SKM-1 (cell line): ENCODE data around the gene RNF157.

Experiments used
- DNase-seq: peaks from one replicate; lab custom pipeline; 2025; ENCODE audit not compliant: unreplicated experiment; lab: John Stamatoyannopoulos, UW

The RNF157 gene

DNA sequence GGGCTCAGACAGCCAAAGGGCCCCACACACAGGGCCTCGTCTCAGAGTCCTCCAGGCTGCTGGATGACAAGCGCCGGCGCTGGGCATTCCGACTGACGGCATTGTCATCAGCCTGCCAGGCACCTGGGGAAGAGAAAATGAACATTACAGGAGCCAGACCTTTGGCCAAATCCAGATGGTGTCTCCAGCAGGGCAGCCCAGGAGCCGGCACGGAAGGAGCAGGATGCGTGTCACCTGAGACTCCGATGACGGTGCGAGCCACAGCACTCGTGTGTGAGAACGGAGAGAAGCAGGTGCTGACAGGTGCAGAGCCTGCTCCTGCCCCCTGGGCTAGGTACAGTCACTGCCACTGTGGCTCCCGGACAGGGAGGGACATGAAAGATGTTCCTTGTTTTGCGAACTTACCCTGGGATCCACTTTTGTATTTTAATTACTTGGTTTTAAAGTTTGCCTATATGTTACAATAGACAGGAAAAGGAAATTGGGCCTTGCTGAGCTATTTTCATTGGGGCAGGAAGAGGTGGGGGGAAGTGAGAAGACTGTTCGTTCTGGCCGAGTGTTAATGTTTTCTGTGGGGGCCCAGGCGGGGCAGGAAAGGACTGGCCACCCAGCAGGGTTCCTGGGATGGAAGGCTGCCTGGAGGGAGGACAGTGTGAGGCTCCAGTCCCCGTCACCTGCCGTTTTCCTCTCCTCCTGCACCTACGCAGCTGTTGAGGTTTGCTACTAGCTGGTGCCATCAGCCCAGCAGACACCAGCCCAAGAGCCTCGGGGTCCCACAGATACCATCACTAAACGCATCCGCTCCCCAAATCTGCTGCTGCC, 94.9 kb downstream of the RNF157 start:
- DNase-seq, result no peak

- DNase-seq, result no peak
Measured at GRCh38 chr17:76142585-76143041, 97.7 kb downstream of the RNF157 start.

GRCh38 chr17:76142039-76142584, 98.2 kb downstream of the RNF157 start:
- DNase-seq, result no peak

DNA sequence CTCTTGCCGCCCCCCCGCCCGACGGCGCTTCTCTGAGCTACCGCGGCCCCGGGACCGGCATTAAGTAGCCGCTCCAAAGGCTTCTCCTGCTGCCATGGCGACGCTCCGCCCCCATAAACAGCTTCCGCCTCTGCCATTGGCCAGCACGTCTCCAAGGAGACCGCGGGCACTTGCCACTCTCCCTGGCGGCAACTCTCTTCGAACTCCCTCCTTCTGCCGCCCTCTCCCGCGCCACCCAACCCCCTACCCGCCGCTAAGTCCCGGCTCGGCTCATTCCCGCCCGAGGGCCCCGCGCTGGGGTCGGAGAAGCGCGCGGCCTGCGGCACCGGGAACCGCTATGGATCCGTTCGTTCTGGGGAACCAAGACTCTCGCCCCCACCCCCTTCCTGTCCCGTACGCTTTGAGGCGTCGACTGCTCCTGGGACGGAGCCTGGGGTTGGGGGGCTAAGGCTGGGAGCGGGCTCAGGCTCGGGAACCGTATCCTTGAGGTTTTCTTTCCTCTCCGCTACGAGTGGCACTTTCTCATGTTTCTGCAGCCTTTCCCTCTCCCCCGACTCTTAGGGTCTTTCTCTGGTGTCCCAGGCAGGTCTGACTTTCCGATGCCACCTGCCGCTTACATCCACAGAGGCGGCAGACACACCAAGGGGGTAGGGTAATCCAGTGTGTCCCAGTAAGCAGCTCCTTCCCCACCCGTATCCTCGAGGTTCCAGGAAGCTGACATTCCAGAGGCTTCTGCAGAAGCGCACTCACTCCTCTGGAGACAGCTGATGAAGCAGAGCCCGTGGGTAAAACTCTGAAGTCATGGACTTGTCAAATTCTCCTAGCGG, 98.9 kb downstream of the RNF157 start, which contains the start of gene FOXJ1:
Gene FOXJ1 (minus strand): TSS at position 34 of the 827 bp plus-strand sequence. CDS start 850 bp downstream, outside the sequence.
- peak; percentile 24 for DNase-seq

DNA sequence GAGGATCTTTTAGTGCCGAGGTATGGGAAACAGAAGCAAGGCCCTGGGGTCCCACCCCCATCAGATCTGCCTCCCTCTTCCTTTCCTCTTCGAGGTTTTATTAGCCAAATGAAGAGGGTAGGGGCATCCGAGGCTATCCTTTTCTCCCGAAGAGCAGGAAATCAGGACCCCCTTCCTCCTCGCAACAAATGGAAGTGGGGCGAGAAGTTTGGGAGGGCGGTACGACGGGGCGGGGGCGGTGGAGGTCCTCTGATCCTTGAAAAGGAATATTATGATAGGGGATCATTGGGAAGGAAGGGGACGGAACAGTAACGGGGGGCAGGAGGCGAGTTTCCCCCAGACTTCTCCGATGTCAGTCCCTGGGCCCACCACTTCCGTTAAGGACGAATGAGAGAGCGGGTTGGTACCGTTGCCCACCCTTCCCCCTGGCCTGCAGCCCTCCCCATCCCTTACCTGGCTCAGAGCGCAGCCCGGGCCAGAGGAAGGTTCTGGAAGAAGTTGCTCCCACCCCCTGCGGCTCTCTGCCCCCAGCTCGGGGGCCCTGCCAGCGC, 99.6 kb downstream of the RNF157 start:
- no peak for DNase-seq

- no peak for DNase-seq
Measured at GRCh38 chr17:76139801-76140660, 100.3 kb downstream of the RNF157 start.

GRCh38 chr17:76138896-76139752, 101.2 kb downstream of the RNF157 start:
- DNase-seq, result no peak

DNA sequence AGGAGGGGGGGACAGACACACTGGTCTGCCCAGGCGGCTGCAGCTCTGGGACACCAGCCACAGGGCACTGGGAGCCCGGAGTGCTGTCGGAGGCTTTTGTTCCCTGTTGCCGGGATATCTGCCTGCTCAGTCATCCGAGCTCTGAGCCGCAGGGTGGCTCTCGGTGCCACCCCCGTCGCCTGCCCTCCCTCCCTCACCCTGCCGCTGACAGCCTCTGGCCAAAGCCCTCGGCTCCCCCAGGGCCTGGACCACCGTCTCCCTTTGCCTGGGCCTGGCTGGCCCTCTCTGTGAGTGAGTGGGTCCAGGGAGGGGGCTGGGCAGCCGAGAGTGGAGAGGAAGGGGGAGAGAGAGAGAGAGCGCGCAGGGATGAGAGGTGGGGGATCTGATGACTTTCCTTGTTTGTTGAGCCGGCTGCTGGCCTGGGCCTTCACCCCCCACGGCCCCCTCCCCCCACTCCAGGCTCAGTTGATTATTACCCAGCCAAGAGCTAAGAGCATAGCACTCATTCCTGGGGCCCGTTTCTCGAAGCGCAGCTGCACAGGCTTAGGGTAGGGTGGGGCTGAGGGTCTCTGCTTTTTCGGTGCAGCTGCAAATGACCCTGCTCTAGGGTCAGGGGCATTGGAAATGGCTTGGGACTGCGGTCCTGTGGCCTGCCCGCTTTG, 101.9 kb downstream of the RNF157 start:
- no peak for DNase-seq

DNA sequence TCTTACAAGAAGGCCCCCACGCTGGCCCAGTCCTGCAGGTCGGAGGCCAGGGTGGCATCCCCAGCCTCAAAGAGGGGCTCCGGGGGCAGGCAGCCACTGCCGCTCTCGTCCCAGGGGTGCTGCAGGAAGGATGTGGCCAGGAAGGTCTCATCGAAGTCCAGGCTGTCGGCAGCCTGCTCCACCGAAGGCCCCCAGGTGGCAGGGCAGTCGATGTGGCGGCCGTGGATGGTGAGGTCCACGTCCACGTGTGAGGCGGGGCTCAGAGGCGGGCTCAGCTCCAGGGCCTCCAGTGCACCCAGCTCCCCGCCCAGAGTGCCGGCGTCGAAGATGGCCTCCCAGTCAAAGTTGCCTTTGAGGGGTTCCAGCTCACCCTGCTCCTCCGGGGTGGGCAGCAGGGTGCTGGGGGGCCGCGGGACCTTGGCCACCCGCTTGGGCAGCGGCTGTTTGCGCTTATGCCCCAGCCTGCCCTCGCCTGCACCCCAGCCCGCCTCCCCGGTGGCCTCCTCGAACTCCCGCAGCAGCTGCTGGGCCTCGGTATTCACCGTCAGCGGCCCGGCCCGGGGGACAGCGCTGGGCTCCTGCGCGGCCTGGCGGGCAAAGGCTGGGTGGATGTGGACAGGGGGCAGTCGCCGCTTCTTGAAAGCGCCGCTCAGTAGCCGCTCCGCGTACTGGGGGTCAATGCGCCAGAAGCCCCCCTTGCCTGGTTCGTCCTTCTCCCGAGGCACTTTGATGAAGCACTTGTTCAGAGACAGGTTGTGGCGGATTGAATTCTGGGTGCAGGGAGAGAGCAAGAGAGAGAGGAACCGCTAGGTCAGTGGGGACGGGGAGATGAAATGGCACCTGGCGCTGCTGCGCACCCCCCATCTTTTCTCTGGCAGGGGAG, 102.7 kb downstream of the RNF157 start:
- DNase-seq, result no peak

- no peak for DNase-seq
Measured at GRCh38 chr17:76137001-76137350, 103.3 kb downstream of the RNF157 start.

DNA sequence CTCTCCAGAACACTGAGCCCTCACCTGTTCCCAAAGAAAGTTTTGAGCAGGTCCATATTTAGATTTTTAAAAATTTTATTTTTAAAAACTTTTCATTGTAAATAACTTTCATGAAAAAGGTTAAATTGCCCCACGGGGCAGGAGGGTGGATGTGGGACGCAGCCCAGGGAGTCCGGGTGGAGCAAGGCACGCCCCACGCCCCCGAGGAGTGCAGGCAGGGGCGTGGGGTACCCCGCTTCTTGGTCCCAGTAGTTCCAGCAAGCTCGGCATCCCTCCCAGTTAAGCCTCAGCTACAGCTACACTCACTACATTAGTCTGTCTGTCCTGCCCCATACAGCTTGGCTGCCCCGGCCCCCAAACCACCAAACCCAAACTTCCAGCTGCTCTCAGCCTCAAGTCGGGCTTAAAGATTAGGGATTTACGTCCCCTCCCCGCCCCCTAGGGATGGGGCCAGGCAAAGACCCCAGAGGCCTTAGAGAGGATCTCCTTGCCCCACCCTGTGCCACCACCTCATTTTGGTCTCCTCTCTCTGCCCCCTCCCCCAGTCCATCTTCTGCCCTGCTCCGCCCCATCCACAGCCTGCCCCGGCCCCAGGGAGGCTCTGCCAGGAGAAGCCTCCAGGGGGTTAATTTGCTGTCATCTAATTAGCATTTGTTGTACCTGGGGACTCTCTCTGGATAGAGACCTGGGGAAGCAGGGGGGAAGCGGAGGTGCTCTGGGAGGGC, 103.9 kb downstream of the RNF157 start:
- no peak for DNase-seq

DNA sequence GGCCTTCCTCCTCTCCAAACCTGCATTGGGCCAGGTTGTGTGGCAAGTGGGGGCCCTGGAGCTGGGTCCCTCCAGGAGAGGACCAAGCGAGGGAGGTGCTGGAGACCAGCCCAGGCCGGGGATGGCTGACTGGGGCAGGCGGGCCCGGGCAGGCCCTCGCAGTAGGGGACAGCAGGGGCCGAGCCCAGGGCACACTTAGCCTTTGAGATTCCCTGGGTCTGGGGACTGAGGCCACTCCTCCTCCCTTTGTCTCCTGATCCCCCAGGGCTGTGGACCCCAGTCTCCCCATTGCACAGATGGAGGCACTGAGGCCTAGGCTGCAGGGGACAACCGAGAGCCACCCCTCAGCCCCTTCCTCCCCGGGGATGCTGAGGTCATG, 104.5 kb downstream of the RNF157 start:
- no peak for DNase-seq

DNA sequence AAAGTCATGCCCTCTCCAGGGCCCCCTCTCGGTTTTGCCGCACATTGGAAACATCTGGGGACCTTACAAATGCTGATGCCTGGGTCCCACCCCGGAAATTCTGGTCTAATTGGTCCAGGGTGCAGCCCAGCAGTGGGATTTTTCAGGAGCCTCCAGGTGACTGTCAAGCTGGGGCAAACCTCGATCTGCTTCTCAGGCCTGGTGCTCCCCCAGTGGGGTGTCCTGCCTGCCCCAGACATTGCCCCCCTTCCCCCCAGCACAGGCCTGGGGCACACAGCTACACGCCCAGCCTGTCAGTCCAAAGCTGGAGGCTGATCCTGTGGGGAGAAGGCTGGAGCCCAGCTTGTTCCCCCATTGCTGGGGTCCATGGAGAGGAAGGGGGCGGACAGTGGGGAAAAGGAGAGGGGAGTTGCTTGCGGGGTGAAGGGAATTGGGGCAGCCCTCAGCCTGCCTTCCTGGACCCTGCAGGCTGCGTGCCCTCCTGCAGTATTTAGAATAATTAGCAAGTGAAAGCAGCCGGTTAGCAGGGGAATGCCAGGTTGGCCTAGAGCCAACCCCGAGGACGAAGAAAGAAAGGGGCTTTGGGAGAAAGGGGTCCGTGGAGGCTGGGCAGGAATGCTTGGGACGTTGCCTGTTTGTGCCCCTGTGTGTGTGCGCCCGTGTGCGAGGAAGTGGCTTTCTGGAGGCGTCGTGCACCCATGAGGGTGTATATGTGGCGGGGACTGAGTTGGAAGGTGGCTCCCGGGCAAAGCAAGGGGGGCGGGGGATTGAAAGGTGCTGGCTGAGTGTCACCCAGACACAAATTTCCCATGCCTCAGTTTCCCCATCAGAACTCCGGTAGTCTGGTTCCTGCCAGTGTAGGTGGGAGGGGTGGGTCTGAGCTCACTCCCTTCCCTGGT, 105.1 kb downstream of the RNF157 start:
- DNase-seq, result no peak

GRCh38 chr17:76132574-76133338, 107.5 kb downstream of the RNF157 start:
- no peak for DNase-seq

DNA sequence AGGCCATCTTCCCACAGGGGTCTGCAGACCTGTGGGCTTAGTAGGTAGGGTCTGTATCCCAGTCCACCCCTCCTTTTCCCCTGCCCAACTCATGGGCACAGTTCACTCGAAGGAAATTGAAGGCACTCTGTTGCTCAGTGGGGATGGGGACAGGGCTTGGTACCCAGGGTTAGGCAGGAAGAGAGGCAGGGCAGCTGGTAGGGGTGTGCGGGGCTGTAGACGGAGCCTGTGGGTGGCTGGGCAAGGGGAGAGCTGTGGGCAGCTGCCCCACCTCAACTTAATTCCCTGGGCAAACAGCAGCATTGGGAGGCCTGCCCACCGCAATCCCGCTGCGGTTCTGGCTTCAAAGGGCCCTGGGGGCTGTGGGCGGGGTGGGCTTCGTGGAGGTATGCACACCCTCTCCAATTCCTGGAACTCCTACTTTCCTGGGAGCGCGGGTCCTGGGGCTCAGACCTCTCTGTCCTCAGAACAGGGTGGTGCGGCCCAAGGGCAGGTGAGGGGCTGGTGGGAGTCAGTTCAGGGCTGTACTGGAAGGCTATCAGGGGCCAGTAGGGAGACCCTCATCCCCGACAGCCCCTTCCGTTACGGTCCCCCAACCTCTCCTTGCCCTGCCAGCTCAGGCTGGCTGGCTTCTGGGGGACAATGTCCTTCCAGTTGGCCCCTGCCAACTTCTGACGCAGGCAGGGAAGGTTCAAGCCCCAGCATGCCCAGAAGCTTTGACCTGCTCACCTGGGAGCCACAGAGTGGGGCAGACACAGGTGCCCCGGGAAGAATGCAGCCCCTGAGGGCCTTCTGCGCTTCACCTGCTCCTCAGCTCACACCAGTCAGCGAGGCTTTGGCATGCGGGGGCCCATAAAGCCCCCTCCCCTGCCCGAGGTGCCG, 108.4 kb downstream of the RNF157 start:
- DNase-seq, result no peak
